OCI-LY1 (cell line): ENCODE data around the gene MAN1C1.

ENCODE experiments used
- CTCF ChIP-seq: fragments of 200-600 bp; sonication (generic), shearing (Covaris generic); IDR thresholded peaks from 2 replicates; pipeline ENCODE4 v1.5.1; 2017; ENCODE audit warnings: mild to moderate bottlenecking, antibody characterized with exemption, low read length, moderate library complexity, mixed read lengths
- EZH2 ChIP-seq: fragments of 200-600 bp; sonication (generic), shearing (Covaris generic); IDR thresholded peaks from 2 replicates; pipeline ENCODE4 v1.8.0; 2017; ENCODE audit warnings: borderline replicate concordance, mixed run types, mild to moderate bottlenecking, antibody characterized with exemption, low read length, moderate library complexity, mixed read lengths

- TF ChIP-seq CTCF (no peak), EZH2 (no peak)
Observed at GRCh38 chr1:25570798-25571521, 45.6 kb upstream of the MAN1C1 start.
